Panc1 (cell line): ENCODE results near the gene MRPL44. TPM values are rescaled to one million over a fixed set of nuclear protein-coding genes. Genes with fewer than 3 reads are reported as not detected.

Source experiments
- ATAC-seq: fragments of 200-7000 bp; cut with Tn5 transposase; 2 replicates; pipeline ENCODE4 v1.9.1; 2020; ENCODE audit warnings: mild to moderate bottlenecking, moderate library complexity
- BruUV-seq: library from RNA; stranded (reverse); fragments of 400-500 nt; replicated peaks from 2 replicates; lab custom pipeline; 2021; lab: Mats Ljungman, UMichigan
- CTCF ChIA-PET: fragments of 300-600 bp; sonication (Branson Sonifier 250); formaldehyde crosslinking; loops from one replicate; lab custom pipeline; 2022; ENCODE audit warnings: antibody characterized with exemption; lab: Charles Lee
- POLR2A ChIA-PET: fragments of 300-600 bp; sonication (Branson Sonifier 250); formaldehyde crosslinking; loops from one replicate; lab custom pipeline; 2022; ENCODE audit warnings: antibody characterized with exemption; lab: Charles Lee
- DNase-seq: peaks from one replicate; pipeline ENCODE4 v3.0.0-alpha.2; 2010; ENCODE audit warnings: low read depth, low spot score
- H3K27ac ChIP-seq: 2 replicates; pipeline ENCODE4 v1.5.1; 2011; ENCODE audit warnings: mild to moderate bottlenecking, low read length, inconsistent platforms
- H3K27me3 ChIP-seq: fragments of 200-500 bp; sonication (Bioruptor generic); 2 replicates; pipeline ENCODE4 v1.6.0; 2014; ENCODE audit warnings: low read length, inconsistent platforms; ENCODE audit not compliant: control insufficient read depth, insufficient read depth
- H3K36me3 ChIP-seq: fragments of 200-500 bp; sonication (Bioruptor generic); 2 replicates; pipeline ENCODE4 v1.5.1; 2014; ENCODE audit warnings: inconsistent platforms, mild to moderate bottlenecking, low read length, moderate library complexity; ENCODE audit not compliant: control insufficient read depth, insufficient read depth
- H3K4me1 ChIP-seq: 2 replicates; pipeline ENCODE4 v1.5.1; 2011; ENCODE audit warnings: inconsistent platforms, mild to moderate bottlenecking, low read length, moderate library complexity; ENCODE audit not compliant: control insufficient read depth, insufficient read depth
- H3K4me3 ChIP-seq, 2 experiments: 2 replicates each; pipeline ENCODE4 v1.5.1; 2011 to 2012; ENCODE audit warnings: low read depth in 2 of 2, low read length in 2 of 2, mild to moderate bottlenecking in 2 of 2, inconsistent platforms in 1 of 2, moderate library complexity in 1 of 2
- H3K9me3 ChIP-seq: fragments of 200-500 bp; sonication (Bioruptor generic); 2 replicates; pipeline ENCODE4 v1.5.1; 2014; ENCODE audit warnings: low read depth, mild to moderate bottlenecking, inconsistent platforms, low read length, moderate library complexity; ENCODE audit not compliant: control insufficient read depth, insufficient read depth
- CTCF ChIP-seq: fragments of 450-650 bp; IDR thresholded peaks from 2 replicates; pipeline ENCODE4 v1.5.1; 2017; ENCODE audit warnings: mild to moderate bottlenecking
- POLR2AphosphoS5 ChIP-seq: IDR thresholded peaks from 2 replicates; pipeline ENCODE4 v1.6.1; 2012; ENCODE audit warnings: mild to moderate bottlenecking, low read depth, low read length, moderate library complexity
- REST ChIP-seq, 2 experiments: IDR thresholded peaks; 2 replicates each; pipeline ENCODE4 v1.6.1; 2011 to 2012; ENCODE audit warnings: low read depth in 2 of 2, control low read depth in 1 of 2, low read length in 1 of 2, mild to moderate bottlenecking in 1 of 2, moderate library complexity in 1 of 2; ENCODE audit not compliant: insufficient read depth in 1 of 2
- SIN3A ChIP-seq: IDR thresholded peaks from 2 replicates; pipeline ENCODE4 v1.6.1; 2012; ENCODE audit warnings: low read depth, mild to moderate bottlenecking, low read length, moderate library complexity, borderline replicate concordance; ENCODE audit not compliant: insufficient read depth
- TCF7L2 ChIP-seq: IDR thresholded peaks from 2 replicates; pipeline ENCODE4 v1.6.1; 2011; ENCODE audit warnings: mild to moderate bottlenecking, low read depth, low read length, inconsistent platforms
- in situ Hi-C: cut with HindIII; loops from 2 replicates; pipeline ENCODE4 v1.10.0; 2016; ENCODE audit warnings: low sequenced_read_pairs, low pct_unique_long_range_greater_than_20kb
- intact Hi-C: fragments of 100-400 bp; cut with micrococcal nuclease; formaldehyde crosslinking; loops from one replicate; pipeline ENCODE4 v1.10.0; 2022; ENCODE audit not compliant: unreplicated experiment
- total RNA-seq: library from RNA; stranded (reverse); gene quantifications from one replicate; pipeline ENCODE4 v1.2.1, GENCODE V29; 2021; ENCODE audit not compliant: unreplicated experiment

The MRPL44 gene
- total RNA-seq, 1 experiment from 2014 or later: 27.8 TPM

- ATAC-seq: no peak
- CTCF ChIA-PET: no interaction called here
- POLR2A ChIA-PET: no interaction called here
- no peaks in the 10 kb centered on the region for H3K9me3 ChIP-seq
- no peaks in the 10 kb centered on the region for H3K36me3 ChIP-seq
- in situ Hi-C loops (no loop called here), intact Hi-C loops (no loop called here)
- no peak overlapping the region for H3K27ac ChIP-seq
- TF ChIP-seq REST (IDR thresholded peaks at IDR 0.05; ENCODE audit: insufficient read depth in 1 of 2, low read depth in 2 of 2, low read length in 1 of 2): no peak
- no peak for TF ChIP-seq POLR2AphosphoS5
- TF ChIP-seq TCF7L2: no peak
- TF ChIP-seq SIN3A: no peak
- peaks cover 7% of the 10 kb centered on the region for H3K4me1 ChIP-seq
- BruUV-seq: no TSS peak
- H3K4me3 ChIP-seq: no peak overlapping the region
- H3K27me3 ChIP-seq: no peaks in the 10 kb centered on the region
- no peak for DNase-seq
Measured at GRCh38 chr2:223935459-223936125, 21.7 kb upstream of the MRPL44 start.

- in situ Hi-C loops (no loop called here), intact Hi-C loops (no loop called here)
- ATAC-seq (no peak), DNase-seq (no peak)
- BruUV-seq: no TSS peak
- ChIA-PET POLR2A (no interaction called here), CTCF (interaction anchor here (0.5 kb wide), 1 partner anchor 40 kb away, joined by 5 read pairs; no protein-coding TSS in a partner anchor)
- H3K36me3 ChIP-seq: no peaks in the 10 kb centered on the region
- H3K4me1 ChIP-seq: peaks cover 9% of the 10 kb centered on the region; the same call in 1 of the 2 replicates
- no peaks in the 10 kb centered on the region for H3K27me3 ChIP-seq
- TF ChIP-seq CTCF (no peak), SIN3A (no peak), TCF7L2 (no peak), POLR2AphosphoS5 (no peak), REST (IDR thresholded peaks at IDR 0.05; ENCODE audit: insufficient read depth in 1 of 2, low read depth in 2 of 2, low read length in 1 of 2) (no peak)
- H3K4me3 ChIP-seq: no peak overlapping the region
- H3K9me3 ChIP-seq: no peaks in the 10 kb centered on the region
- no peak overlapping the region for H3K27ac ChIP-seq
Measured at GRCh38 chr2:223936862-223937326, 20.4 kb upstream of the MRPL44 start.
